NCI-H226 (cell line): Measurements from ENCODE around the gene OASL.

Experiments used
- DNase-seq: peaks from one replicate; pipeline ENCODE4 v3.0.0-alpha.2; 2015

The OASL gene

DNA sequence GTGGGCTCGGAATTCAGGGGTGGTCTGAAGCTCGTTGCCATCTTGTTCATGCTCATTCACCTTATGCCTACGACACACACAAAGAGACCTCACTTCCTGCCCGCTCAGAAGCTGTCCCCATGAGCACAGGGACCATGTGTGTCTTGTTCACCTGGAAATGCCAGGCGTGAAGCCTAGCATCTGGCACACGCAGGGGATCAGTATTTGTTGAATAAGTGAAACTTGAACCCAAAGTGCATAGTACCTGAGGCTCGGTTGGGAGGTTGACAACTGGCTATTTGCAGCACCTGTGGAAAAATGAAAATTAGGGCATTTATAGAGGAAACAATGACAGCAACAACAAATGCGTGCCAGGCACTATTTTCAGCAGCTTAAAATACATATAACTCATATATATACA lies 28.2 kb downstream of the OASL start:
- no peak for DNase-seq

DNA sequence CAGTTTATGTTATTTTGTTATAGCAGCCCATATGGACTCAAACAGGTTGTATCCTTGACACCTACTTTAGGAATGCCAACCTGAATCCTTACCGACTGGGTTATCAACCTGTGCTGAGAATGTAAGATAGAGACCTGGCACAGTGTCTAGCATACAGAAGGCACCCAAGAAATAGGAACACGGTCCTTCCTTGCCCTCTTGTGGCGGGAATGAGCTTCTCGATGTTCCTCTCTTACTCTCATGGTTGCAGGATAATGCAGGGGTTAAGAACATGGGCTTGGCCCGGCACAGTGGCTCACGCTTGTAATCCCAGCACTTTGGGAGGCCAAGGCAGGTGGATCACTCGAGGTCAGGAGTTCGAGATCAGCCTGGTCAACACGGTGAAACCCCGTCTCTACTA lies 29.3 kb downstream of the OASL start:
- no peak for DNase-seq

DNA sequence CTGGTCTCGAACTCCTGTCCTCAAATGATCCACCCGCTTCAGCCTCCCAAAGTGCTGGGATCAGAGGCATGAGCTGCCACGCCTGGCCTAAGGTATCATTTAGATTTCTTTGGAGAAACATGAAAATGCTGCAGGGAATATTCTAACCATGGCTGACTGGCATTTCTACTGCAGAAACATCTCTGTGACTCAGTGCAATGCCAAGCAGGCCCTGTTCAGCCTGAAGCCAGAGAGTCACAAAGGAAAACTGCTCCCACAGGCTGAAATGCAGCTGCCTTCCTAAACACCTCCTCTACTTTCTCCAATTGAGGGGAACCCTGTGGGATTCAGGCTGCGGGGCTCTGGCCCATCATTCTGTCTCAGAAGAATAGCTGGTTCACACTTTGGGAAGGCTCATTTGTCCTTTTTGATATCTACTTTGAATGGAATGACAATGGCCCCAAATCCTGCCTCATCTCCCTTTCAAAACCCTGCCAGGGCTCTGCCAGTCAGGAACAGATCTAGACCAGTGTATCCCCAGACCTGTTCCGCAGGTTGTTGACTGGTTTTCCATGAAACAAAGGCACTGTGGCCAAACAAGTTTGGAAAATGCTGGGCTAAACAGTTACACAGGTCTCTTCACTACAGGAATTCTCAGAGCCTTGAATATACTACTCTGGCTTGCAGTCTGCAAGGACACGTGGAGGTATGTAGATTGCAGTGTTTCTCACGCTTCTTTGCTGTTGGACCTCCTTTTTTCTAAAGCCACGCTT lies 30.5 kb downstream of the OASL start:
- DNase-seq: no peak

DNA sequence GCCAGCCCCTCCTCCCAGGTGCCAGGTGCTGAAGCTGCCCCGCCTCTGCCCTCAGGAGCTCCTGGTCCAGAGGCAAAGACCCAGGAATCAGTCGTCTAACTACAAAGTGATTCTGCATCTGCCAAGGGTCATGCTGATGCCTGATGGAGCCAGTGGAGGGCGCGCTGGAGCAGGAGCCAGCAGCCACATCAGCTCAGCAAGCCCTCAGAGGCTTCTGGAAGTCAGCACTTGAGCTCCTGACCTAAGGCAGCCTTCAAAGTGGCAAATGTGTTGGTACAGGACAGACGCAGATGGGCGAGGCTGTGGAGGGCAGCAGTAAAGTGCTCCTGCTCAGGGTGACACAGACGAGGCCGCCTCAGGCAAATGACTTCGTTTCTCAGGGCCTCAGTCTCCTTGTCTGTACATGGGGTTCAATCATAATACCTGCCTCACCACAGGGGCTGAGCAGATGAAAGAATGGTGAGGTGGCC lies 33.7 kb downstream of the OASL start:
- DNase-seq: peak; percentile 14

DNA sequence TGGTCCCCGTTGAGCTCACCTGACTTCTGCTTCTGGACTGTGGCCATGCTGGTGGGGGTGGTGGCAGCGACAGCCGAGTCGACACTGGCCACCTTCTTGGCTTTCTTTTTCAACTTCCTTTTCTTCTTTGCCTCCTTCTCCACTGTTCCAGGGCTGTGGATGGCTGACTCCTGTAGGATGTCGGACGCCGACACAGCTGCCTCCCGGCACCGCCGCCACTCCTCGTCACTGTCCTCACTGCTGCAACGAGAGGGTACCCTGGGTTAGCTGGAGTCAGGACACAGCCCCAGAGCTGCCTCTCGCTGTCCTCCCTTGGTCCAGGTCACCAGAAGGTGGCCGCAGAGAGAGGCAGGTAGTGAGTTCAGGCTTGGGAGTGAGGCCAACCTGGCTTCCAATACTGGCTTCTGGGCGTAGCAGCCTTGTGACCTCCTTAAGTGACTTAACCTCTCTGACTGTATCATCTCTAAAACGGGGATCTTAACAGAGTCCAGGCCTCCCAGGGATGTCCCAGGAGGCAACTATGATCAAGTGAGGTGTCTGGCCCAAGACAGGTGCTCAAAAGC lies 34.7 kb downstream of the OASL start:
- DNase-seq: no peak

DNA sequence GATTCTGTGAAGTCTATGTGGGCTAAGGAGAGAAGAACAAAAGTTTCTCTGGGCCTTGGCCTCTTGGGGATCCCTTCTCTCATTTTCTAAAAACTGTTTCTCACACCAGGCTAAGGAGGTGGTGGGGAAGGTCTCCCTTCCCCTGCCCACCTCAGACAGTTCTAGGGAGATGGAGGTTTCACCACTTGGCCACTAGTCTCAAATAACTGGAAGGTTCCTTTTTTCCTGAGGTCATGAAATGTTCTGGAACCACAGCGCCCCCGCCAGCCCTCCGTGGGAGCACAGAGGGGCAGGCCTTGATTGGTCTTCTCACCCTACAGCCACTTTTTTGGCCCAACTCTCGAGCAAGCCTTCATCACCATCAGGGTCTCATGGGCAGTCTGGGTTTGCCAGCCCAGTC lies 35.4 kb downstream of the OASL start:
- no peak for DNase-seq

DNA sequence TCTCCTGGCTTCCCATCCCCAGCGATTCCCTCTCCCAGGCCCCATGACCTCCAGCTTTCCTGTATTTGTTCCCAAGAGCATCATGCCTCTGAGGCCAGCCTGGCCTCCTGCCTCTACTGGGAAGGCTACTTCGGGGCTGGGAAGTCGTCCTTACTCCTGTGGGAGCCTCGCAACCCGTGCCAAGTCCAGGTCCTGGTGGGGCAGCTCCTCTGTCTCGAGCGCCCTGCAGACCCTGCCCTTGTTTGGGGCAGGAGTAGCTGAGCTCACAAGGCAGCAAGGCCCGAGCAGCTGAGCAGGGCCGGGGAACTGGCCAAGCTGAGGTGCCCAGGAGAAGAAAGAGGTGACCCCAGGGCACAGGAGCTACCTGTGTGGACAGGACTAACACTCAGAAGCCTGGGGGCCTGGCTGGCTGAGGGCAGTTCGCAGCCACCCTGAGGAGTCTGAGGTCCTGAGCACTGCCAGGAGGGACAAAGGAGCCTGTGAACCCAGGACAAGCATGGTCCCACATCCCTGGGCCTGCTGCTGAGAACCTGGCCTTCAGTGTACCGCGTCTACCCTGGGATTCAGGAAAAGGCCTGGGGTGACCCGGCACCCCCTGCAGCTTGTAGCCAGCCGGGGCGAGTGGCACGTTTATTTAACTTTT lies 37.1 kb downstream of the OASL start:
- DNase-seq: no peak

DNA sequence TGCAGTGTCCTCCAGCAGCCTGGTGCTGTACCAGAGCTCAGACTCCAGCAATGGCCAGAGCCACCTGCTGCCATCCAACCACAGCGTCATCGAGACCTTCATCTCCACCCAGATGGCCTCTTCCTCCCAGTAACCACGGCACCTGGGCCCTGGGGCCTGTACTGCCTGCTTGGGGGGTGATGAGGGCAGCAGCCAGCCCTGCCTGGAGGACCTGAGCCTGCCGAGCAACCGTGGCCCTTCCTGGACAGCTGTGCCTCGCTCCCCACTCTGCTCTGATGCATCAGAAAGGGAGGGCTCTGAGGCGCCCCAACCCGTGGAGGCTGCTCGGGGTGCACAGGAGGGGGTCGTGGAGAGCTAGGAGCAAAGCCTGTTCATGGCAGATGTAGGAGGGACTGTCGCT lies 38.0 kb downstream of the OASL start:
- DNase-seq: no peak

DNA sequence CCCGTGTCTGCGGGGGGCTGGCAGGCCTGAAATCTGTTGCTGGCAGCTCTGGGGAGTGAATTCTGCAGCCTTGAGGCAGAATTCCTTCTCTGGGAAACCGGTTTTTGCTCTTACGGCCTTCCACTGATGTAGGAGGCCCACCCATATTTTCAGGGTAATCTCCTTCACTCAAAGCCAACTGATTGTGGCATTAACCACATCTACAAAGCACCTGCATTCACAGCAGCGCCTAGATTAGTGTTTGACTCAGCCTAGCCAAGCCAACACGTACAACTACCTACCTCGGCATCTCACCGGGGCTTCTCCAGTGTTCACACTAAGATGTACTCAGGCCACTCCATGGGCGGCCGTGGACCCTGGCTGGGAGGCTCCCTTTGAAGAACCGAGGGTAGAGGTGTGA lies 38.5 kb downstream of the OASL start:
- DNase-seq: no peak

DNA sequence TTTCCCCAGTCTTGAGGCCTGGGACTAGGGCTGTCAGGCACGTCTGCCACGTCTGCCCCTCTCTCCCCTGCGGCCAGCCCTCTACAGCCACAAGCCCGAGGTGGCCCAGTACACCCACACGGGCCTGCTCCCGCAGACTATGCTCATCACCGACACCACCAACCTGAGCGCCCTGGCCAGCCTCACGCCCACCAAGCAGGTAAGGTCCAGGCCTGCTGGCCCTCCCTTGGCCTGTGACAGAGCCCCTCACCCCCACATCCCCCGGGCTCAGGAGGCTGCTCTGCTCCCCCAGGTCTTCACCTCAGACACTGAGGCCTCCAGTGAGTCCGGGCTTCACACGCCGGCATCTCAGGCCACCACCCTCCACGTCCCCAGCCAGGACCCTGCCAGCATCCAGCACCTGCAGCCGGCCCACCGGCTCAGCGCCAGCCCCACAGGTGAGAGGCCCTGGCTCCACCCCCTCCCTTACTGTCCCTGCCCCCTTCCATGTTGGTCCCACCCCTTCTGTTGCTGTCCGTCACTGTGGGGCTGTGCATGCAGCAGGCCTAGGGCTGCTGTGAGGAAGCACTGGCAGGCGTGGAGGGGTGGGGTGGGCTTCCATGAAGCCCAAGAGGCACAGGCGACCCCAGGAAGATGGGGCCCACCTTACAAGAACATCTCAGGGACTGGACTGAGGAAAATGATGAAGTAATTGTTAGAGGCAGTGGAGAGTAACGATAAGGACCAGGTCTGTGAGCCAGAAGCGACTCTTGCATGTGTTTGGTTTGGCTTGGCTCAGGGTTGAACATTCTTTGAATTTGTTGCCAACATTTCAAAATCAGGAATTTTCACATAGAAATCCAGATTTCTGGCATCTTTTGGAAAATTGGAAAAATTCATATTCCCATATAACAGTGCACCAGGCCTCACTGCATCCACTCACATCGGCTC lies 39.6 kb downstream of the OASL start:
- no peak for DNase-seq

DNA sequence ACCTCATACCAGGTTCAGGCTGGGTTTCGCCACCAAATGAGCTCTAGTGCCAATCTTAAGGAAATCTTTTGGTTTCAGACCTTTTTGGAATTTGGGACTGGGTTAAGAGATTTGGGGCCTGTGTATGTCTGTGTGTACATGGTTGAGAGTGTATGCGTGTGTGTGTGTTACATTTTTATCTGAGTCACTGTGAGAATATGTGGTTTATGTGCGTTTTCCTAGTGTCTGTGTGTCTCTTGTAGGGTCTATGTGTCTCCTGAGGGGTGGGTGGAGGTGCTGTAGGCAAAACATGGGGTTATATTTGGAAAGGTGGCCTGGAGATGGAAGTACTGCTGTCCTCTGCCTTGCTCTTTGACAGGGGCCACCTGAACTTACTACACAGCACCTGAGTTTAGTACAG lies 40.6 kb downstream of the OASL start:
- DNase-seq: no peak

DNA sequence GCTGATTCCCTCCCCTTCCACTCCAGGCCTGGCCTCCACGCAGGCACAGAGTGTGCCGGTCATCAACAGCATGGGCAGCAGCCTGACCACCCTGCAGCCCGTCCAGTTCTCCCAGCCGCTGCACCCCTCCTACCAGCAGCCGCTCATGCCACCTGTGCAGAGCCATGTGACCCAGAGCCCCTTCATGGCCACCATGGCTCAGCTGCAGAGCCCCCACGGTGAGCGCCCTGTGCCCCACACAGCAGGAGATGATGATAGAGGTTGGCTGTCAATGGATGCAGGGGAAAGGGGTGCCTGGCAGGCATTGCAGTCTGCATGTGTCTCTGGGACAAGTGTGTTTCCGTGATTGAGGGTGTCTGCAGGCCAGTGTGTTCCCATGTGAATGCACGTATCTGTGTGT lies 41.6 kb downstream of the OASL start:
- no peak for DNase-seq

DNA sequence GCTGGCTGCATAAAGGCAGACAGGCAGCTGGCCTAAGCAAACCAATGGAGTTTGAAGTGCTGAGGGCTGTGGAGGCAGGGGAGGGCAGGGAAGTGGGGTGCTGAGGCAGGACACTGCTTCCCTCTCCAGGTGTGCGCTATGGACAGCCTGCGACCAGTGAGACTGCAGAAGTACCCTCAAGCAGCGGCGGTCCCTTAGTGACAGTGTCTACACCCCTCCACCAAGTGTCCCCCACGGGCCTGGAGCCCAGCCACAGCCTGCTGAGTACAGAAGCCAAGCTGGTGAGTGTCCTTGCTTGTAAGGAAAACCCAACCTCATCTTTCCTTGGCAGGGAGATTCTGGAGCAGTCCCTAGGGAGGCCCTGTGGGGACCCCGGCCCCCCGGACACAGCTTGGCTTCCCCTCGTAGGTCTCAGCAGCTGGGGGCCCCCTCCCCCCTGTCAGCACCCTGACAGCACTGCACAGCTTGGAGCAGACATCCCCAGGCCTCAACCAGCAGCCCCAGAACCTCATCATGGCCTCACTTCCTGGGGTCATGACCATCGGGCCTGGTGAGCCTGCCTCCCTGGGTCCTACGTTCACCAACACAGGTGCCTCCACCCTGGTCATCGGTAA lies 42.8 kb downstream of the OASL start:
- DNase-seq: no peak

DNA sequence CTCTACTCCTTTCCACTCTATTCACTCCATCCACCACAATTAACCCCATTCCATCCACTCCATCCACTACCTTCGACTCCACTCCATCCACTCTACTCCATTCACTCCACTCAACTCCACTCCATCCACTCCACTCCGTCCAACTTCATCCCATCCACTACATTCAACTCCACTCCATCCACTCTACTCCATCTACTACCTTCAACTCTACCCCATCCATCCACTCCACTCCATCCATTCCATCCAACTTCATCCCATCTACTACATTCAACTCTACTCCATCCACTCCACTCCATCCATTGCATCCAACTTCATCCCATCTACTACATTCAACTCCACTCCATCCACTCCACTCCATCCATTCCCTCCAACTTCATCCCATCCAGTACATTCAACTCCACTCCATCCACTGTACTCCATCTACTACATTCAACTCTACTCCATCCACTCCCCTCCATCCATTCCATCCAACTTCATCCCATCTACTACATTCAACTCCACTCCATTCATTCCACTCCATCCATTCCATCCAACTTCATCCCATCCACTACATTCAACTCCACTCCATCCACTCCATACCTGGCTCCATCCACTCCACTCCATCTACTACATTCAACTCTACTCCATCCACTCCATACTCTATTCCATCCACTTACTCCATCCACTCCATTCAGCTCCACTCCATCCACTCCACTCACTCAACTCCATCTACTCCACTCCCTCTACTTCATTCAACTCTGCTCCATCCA lies 44.3 kb downstream of the OASL start:
- DNase-seq: no peak

DNA sequence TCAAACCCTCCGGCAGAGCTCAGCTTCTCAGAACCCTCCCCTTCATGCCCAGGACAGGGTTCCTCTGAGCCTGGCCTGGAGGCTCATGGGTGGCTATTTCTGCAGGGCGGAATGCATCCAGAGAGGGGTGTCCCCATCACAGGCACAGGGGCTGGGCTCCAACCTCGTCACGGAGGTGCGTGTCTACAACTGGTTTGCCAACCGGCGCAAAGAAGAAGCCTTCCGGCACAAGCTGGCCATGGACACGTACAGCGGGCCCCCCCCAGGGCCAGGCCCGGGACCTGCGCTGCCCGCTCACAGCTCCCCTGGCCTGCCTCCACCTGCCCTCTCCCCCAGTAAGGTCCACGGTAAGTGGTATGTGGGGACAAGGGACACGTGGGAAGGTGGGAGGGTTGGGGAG lies 45.0 kb downstream of the OASL start:
- DNase-seq: no peak

DNA sequence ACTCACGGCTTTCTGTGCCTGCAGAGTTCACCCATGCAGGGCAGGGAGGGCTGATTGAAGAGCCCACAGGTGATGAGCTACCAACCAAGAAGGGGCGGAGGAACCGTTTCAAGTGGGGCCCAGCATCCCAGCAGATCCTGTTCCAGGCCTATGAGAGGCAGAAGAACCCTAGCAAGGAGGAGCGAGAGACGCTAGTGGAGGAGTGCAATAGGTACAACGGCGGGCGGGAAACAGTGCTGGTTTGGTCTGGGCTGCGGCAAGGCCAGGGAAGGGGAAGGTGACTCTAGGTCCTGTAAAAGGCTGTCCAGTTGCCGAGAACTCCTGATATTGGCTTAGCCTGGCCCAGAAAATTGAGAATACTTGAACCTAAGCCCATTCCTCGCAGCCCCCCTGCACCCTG lies 45.5 kb downstream of the OASL start:
- no peak for DNase-seq

DNA sequence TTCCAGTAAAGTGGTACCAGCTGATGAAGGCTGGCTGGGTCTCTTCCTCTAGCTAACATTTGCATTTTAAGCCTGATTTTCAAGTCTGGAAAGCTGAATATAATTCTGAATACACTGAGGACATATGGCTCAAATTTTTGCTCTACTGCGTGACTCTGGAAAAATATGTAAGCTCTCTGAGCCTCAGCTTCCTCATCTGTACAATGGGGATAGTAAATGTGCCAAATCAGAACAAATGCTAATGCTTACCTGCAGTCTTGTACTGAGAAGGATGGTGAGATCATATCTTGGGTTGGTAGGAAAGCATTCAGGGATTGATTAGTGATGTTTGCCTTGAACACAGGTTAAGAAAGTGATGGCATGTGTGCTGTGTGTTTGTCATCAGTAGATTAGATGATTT lies 46.1 kb downstream of the OASL start:
- DNase-seq: no peak

DNA sequence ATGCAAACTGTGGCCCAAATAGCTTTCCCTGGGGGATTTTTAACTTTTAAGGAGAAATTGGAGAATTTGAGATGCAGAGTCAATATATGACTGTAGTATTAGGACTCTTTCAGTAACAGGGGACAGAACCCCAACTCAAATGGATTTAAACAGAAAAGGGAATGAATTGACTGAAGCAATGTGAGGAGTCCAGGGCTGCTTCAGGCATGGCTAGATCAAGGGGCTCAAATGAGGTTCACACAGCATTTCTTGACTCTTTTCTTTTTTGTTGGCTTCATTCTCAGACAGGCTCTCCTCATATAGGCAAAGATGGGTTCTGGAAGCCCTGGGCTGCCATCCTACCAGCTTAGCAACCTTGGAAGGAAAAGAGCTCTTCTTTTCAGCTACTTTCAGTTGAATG lies 47.1 kb downstream of the OASL start:
- DNase-seq: no peak

DNA sequence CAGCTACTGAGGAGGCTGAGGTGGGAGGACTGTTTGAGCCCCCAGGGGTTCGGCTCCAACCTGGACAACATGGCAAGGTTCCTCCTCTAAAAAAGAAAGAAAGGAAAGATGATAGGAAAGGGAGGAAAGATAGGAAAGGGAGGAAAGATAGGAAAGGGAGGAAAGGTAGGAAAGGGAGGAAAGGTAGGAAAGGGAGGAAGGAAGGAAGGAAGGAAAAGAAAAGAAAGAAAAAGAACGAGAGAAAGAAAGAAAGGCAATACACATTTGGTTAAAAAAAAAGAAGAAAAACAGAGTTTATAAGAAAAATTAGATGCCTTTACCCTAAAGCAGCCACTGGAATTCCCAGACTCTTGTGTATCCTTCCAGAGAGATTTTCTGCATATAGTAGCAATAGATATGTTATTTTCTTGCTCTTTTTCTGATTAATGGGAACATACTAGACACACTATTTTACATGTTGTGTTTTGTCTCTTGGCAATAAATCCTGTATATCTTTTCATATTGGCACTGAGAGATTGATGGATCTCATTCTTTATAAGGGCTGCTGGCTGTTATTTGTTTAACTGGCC lies 48.5 kb downstream of the OASL start:
- DNase-seq: no peak

DNA sequence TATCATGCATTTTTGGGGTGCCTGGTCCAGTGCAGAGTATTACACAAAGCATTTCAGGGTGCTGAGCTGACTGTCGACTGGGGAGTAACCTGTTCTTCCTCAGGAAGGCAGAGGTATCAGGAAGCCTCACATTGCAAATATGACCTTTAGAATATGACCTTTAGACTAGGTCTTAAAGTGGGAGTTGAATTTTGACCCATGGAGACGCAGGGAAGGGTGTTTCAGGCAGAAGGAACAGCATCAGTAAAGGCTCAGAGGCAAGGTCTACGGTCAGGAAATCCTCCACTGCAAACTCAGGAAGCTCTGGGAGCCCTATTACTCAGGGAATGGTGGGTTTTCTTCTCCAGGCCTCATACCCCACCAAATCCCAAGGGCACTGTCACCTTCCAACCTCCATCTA lies 49.4 kb downstream of the OASL start:
- DNase-seq: no peak

DNA sequence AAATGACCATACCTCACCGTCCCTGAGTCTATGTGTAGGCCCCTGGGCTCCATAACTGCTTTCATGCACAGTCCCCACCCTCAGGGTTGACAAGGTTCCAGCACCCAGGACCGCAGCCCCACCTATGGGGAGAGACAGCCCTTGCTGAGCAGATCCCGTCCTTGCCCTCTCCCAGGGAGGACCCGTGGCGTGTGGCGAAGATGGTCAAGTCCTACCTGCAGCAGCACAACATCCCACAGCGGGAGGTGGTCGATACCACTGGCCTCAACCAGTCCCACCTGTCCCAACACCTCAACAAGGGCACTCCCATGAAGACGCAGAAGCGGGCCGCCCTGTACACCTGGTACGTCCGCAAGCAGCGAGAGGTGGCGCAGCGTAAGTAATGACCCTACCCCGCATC lies 50.4 kb downstream of the OASL start:
- DNase-seq: no peak

DNA sequence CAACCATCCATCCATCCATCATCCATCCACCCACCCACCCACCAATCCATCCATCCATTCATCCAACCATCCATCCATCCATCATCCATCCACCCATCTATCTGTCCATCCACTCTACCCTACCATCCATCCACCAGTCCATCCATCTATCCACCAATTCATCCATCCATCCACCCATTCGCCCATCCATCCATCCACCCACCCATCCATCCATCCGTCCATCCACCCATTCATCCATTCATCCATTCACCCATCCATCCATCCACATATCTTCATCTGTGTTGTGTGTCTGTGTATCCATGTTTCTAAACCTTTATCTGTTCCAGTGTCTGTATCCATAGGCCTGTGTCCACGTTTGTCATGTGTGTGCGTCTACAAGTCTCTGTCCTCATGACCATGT lies 50.8 kb downstream of the OASL start:
- DNase-seq: no peak
